HG03064 (cell line): ENCODE data around the gene SORCS1.

Experiments
- ATAC-seq: cut with Tn5 transposase; IDR thresholded peaks from one replicate; pipeline ENCODE4 v1.9.1; 2021; ENCODE audit warnings: low read depth; ENCODE audit not compliant: unreplicated experiment

SORCS1 gene

GRCh38 chr10:107118866-107119265 is 45.6 kb downstream of the SORCS1 start:
- ATAC-seq = no peak

- ATAC-seq = no peak
Measured at GRCh38 chr10:107104026-107104652, 60.4 kb downstream of the SORCS1 start.

DNA sequence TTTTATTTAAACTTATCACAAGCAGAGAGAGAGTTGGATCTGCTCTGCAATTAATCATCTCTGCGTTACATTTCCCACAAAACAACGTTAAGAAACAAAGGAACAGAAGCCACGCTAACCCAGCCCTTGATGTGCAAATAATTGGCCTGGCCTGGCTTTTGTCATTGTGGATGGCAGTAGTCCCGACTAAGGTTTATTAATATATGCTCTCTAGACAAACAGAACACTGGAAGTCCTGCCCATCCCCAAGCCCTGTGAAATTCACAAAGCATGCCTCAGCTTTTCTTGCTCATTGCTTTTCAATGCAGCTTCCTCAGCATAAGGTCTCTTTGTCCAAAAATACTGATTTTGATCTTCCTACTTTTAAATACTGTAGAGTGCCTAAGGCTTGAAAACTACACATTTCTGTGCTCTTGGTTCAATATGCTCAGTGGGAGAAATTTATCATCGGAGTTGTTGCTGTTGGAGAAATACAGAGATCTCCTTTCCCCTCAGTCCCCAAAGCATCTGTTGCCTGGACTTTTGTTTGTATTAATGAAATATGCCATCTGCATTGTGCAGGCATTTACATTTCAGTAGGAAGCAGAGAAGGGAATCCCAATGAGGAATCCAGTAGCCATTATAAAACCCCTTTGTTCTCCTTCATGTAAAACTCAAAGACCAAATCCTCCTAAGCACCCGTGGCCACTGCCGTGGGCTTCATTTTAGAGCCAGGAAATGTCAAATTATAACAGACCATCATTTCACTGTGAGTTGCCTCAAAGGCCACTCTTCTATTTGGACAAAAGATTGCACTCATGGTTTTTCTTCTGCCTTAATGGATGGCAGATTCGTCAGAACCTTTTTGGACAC is 61.1 kb downstream of the SORCS1 start:
- no peak for ATAC-seq

DNA sequence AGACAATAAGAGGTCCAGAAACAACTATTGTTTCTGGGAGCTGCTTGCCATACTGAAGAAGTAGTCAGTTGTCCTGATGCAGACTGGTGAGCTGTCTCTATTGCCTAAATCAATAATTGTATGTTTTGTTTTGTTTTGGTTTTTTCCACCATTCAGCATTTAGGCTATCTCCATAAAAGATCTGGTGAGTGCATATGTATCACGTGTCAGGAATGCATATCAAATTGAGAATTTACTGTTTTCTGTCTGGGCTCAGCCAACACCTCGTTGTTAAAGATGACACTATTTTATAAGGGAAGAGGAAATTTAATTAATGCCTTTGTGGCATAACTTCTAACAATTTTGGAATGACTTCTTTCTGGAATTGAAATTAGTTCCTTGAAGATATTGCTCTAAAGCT is 66.2 kb downstream of the SORCS1 start:
- no peak for ATAC-seq

DNA sequence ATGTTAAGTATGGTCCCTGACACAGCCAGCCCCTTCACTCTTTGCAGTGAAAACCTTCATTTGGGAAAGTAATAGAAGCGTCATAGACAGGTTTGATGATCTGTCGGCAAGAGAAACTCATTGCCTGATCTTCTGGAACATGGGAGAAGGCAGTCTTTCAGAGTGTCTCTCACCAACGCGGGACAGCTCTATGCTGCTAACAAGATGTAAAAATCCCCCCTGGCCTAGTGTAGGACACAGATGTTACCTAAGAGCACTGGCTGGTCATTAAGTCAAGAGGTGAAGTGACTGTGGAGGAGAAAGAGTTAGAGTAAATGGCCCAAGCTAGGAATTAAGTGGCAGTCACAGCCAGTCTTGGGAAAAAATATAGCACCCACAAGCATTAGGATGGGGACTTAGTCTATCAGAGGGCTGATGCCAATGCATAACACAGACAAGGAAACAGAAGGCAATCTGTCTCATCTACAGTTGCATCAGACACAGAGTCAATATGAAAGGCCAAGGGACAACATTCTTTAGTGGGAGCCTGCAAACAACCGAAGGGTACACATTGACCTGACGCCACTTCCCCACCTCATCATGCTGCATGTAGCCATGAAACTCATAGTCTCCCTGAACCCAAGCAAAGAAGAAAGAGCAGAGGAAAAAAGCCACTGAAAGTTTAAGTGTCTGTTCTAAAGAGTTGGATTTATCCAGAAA is 69.5 kb downstream of the SORCS1 start:
- no peak for ATAC-seq

DNA sequence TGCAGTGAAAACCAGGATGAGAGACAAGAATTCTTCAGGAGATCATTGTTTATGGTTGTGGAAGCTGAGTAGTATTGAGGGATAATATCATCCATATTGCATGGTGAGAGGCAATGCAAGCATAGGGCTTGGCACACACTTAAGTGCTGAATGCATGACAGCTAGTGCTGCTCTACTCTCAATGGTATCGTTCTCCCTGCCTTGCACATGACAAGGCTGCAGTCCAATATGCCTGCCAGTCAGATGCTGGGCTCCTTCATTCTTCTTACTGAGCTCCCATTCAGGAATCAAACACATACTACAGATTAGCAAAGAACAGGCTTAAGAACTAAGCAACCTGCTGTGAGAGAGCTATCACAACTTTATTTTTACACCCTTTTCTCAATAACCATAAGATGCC is 72.2 kb downstream of the SORCS1 start:
- ATAC-seq = no peak

- no peak for ATAC-seq
Measured at GRCh38 chr10:107091126-107091525, 73.4 kb downstream of the SORCS1 start.

DNA sequence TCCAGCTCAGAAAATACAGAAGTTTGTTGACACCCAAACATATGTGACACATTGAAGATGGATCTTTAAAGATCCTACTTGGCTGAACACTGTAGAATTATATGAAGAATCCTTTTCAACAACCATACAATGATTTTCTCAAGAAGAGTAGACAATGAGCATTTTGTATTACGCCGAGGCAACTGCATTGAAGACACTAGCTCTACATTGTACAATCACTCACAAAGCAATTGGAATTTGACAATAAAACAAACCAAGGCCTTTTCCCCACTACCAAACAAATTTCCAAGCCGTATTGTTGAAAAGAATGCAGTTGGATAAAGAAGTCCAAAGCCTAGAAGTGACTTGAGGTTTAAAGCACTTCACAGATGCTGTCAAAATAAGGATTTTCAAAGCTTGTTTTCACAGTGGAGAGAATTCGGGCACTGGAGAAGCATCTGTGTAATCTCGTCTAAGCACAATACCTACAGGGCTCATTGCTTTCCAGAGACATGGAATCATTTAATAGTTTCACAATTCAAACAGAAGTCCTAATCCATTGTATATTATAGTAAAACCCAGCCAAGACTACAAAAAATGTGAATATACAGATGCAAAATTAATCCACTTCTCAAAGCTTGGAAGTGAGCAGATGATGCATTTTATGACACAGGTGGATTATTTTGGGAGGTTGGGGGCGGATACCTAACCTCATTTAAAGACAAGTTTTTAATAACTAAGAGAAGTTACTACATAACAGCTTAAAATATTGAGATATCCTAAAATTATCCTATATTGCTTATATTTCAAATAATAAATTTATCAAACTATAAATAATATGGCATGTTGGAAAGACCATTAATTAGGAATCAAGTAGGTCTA is 78.6 kb downstream of the SORCS1 start:
- no peak for ATAC-seq

DNA sequence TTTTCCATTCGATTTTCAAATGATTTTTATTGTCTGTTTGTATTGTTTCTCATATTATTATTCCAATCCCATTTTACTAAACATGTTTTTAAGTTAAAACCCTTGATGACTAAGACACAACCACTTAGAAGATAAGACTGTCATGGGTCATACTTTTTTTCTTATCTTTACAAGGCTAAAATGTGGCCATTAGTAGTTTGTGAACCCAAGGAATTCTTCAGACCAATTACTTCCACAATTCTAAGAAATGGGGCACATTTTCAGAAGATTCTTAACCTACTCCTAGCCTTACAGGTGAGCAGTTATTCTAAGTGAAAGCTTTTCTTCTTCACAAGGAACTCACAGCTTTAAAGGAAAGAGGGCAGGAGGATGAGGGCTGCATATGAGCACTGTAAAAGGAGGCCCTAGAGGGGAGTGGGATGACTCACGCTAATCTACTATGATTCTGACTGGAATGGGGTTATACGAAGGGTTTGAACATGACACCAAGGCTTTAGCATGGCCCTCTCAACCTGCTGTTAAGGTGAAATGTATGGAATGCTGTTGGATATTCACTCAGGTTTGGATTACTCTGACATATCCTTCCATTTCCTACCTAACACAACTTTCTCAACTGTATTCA is 81.0 kb downstream of the SORCS1 start:
- ATAC-seq = no peak

DNA sequence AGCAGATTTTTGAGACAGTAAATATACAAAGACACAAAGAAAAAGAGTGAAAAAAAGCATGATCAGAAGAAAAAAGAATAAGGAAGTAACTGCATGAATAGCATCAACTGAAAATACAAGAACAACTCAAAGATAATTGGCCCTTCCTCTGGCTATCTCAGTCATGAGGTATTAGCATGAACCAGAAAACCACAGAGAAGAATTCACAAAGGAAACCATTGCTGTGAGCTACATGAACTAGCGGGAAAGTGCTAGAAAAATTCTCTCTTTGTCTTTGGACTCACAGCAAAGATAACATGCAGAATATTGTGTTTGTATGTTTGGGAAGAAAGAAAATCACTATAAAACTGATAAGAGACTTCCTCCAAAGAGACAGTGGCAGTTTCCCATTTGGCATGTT is 82.9 kb downstream of the SORCS1 start:
- ATAC-seq = no peak

DNA sequence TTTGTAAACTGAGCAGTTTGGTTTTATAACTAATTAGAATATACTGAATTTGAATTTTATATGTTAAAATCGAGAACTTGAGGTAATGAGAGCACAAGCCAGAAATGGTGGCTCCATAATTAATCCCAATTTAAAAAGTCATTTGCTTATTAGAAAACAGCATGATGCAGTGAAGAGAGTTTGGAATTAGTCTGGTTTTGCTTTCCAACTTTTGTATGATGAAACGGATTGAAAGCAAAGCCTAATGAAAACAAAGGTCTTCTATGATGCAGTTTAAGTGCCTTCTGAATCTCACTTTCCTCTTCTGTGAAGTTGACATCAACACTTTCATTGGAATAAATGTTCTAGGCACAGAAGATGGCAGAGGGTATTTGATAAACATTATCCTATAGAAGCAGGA is 89.4 kb downstream of the SORCS1 start:
- no peak for ATAC-seq

- ATAC-seq = no peak
Measured at GRCh38 chr10:107072786-107073185, 91.7 kb downstream of the SORCS1 start.

- no peak for ATAC-seq
Measured at GRCh38 chr10:107072028-107072427, 92.5 kb downstream of the SORCS1 start.

GRCh38 chr10:107071301-107071700 is 93.2 kb downstream of the SORCS1 start:
- ATAC-seq = no peak

GRCh38 chr10:107067843-107068242 is 96.7 kb downstream of the SORCS1 start:
- ATAC-seq = no peak

DNA sequence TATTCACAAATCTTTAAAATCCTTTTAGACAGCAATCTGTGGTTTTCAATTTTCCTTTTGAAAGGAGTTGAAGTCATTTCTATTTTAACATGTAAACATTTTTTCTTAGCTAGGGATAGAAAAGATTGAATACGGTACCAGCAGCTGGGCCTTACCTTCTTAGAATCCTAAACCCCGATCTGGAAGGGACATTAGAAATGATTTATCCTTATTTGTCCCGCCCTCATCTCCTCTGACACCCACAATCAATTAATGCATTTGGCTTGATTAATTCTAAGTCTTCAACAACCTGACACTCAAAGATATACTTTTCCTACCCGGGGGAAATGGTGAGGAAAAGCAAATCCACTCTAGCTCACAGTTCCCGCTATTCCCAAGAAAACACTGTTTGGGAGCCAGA is 100.4 kb downstream of the SORCS1 start:
- no peak for ATAC-seq

DNA sequence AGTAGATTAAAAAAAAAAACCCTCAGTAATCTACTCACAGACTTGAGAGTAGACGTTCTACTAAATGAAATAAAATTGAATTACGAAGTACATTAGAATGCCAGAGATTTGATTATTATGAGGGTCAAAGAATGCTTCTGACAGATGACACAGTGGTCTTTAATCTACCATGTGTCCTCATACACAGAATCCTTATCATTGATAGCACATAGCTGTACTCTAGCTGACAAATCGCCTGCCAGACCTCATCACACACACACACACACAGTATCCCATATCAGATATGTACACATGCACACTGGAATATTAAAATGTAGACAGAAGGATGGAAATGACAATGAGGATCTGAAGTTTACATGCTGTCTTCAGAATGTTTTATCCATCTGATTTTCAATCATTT is 104.6 kb downstream of the SORCS1 start:
- no peak for ATAC-seq

GRCh38 chr10:107059068-107059804 is 105.3 kb downstream of the SORCS1 start:
- ATAC-seq = no peak

- ATAC-seq = no peak
Measured at GRCh38 chr10:107058331-107058730, 106.2 kb downstream of the SORCS1 start.

DNA sequence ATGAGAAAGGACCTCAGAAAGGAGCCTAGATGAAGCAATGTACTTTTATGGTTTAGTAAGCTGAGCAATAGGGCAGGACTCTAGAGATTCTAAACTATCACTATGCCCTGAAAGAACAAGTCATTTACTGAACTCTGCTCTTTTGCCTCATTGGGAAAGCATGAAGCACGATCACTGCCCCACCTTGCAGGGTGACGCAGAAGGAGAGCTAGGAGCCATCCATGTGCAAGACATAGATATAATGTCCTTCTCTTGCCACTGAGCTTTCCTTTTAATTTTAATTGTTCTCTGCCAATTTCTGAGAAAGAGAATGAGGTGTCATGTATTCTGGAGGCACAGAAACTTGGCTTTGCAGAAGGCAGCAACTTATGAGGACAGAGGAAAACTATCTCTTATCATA is 108.3 kb downstream of the SORCS1 start:
- ATAC-seq = no peak
